ELF-1 (cell line): ENCODE results near the gene SDHAF1.

ENCODE experiments used
- DNase-seq: peaks from one replicate; pipeline ENCODE4 v3.0.0-alpha.2; 2016; ENCODE audit warnings: low read depth, low spot score

The SDHAF1 gene

DNA sequence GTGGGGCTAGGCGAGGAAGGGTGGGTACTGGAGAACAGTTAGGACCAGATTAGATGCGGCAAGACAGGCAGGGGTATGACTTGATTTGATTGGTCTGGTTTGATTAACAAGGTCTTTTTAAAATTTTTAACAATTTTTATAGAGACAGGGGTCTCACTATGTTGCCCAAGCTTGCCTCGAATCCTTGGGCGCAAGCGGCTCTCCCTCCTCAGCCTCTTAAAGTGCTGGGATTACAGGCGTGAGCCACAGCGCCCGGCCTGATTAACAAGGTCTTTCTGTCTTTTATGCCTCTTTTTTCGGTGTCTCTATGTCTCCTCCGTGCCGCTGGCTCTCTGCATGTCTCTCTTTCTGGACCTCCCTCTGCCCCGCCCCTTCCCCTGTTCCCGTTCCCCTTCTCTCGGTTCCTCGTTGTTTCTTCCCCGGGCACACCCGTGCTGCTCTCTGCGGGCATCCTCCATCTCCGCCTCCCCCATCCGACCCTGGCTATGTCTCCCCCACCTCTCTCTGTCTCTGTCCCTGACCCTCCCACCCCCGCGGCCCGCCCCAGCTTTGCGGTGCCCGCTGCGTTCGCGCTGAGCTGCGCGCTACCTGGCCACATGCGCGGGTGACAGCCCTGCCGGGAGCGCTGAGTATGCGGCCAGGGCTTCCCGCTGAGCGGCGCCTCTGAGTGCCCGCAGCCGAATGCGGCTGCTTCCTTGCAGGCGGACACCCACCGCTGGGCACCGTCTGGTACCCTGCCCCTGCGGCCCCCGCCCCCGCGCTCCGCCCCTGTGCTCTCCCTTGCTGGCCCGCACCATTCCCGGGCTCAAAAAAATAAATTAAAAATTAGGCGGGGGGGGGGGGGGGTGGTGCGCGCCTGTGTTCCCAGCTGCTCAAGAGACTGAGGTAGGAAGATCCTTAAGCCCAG is 8.1 kb upstream of the SDHAF1 start:
- DNase-seq: peak; percentile 36

DNA sequence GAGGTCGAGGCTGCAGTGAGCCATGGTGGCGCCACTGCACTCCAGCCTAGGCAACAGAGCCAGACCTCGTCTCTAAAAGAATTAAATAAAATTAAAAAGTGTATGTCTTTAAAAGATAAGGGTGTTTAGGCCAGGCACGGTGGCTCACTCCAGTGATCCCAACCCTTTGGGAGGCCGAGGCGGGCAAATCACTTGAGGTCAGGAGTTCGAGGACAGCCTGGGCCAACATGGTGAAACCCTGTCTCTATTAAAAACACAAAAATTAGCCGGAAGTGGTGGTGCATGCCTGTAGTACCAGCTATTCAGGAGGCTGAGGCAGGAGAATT is 7.5 kb upstream of the SDHAF1 start:
- DNase-seq: no peak

DNA sequence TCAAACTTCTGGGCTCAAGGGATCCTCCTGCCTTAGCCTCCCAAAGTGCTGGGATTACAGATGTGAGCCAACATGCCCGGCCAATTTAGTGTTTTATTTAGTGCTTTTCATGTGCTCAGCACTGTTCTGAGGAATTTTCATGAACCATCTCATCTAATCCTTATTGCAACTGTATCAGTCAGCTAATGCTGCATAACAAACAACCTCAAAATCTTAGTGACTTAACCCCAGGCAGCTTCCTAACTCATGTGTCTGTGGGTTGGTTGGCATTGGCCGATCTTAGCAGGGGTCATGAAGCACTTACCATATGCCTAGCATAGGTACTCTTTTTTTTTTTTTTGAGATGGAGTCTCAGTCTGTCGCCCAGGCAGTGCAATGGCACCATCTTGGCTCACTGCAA is 6.2 kb upstream of the SDHAF1 start:
- DNase-seq: no peak

DNA sequence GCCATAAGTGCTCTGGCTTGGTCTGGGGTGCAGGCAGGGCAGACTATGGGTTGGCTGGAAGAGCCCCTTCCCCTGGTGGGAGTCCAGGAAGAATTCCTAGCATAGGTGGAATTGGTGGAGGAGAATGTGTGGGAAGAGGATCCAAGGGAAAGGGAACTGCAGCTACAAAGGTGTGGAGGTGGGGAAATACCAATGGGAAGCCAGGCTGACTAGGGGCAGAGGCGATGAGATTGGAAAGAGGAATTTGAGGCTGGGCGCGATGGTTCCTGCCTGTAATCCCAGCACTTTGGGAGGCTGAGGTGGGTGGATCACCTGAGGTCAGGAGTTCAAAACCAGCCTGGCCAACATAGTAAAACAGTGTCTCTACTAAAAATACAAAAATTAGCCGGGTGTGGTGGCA is 4.8 kb upstream of the SDHAF1 start:
- DNase-seq: no peak

DNA sequence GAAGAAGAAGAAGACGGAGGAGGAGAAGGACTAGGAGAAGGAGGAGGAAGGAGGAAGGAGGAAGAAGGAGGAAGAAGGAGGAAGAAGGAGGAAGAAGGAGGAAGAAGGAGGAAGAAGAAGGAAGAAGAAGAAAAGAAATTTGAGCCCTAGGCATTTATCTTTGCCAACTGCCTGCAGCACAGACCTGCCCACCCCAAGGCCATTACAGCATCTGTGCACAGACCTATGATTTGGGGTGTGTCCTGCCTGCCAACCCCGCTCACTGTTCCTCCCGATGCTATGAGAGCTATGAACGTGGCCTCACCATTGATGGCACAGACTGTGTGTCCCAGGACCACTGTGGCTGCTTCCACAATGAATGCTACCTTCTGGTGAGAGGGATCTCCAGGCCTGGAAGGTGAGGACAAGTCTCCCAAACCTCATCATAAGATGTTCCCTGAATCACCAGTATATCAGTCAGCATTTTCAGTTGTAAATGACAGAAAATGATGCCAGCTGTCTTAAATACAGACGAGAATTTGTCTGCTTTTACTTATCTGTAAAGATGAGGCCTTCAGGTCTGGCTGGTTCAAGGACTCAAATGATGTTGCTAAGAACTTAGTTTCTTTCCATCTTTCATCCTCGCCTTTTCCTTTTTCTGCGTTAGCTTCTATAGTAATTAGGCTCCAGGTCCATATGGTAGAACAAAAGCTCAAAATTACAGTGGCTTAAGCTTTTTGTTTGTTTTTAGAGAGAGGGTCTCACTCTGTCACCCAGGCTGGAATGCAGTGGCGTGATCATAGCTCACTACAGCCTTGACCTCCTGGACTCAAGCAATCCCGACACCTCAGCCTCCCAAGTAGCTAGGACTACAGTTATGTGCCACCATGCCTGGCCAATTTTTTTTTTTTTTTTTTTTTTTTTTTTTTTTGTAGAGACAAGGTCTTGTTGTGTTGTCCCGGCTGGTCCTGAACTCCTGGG is 3.9 kb upstream of the SDHAF1 start:
- DNase-seq: no peak

DNA sequence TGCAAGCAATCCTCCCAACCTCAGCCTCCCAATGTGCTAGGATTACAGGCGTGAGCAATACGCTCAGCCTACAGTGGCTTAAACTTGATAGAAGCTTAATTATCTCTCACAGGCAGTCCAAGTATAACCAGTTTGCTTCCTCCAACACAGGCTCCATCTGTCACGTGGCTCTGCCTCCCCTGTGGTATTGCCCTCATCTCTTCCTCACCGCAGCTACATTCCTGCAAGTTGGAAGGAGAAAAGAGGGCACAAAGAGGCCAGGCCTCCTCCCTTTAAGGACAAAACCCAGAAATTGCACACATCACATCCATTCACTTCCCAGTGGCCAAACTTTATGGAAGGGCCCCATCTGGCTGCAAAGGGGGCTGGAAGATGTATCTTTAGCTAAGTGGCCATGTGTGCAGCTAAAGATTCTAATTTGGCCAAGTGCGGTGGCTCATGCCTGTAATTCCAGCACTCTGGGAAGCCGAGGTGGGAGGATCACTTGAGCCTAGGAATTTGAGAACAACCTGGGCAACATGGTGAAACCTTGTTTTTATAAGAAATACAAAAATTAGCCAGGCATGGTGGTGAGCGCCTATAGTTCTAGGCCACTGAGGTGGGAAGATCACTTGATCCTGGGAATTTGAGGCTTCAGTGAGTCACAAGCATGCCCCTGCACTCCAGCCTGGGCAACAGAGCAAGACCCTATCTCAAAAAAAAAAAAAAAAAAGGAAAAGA is 3.1 kb upstream of the SDHAF1 start:
- DNase-seq: no peak

DNA sequence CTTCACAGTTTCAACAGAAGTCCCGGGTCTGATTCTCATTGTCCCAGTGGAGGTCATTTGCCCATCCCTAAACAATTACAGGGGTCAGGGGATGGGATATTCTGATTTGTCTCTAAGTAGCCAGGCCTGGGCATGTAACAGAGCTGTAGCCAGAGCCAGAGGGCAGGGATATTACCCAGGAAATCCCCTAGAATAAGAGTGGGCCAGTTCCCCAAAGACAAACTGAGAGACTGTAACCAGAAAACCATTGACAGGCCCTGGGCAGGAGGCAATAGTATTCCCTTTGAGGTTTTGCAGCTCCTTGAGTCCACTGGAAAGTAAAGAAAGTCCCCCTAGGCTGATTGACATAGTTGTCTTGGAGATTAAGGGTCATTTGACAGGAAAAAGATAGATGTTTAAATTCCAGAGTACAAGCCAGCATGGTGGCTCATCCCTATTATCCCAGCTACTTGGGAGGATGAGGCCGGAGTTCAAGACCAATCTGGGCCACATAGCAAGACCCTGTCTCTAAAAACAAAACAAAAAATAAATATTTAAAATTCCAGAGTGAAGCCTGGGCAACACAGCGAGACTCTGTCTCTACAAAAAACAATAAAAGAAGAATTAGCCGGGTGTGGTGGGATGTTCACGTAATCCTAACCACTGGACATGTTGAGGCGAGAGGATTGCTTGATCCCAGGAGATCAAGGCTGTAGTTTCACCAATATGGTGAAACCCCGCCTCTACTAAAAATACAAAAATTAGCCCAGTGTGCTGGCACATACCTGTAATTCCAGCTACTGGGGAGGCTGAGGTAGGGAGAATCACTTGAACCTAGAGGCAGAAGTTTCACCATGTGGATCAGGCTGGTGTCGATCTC is 1.9 kb upstream of the SDHAF1 start:
- DNase-seq: no peak

DNA sequence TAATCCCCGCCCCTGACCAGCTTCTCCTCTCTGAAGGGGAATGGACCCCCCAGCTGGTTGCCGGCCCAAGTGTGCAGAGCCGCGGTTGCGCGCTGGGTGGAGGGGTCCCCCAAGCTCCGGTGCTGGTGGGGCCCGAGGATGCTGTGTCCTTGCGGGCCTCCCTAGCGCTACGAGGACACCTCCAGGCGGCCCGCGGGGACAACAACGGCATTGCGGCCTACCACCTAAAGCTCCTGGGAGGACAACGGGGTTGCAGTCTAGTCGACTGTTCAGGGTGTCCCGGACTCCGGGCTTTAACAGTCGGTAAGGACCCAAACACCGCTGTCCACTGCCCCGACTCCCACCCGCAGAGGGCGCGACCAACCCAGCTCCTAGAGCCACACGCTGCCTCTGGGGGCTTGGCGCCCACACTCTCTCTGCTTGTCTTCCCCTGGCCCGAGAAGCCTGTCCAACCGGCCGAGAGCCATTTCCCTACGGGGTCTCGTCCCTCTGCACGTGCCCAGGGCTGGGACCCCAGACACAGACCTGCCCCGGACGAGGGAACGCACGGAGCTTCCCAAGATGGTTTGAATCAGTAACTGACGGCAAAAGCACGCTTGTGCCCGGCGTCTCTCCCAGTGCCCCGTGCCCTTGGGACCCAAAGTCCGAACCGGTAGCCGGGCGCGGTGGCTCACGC is 927 bp upstream of the SDHAF1 start:
- DNase-seq: no peak

DNA sequence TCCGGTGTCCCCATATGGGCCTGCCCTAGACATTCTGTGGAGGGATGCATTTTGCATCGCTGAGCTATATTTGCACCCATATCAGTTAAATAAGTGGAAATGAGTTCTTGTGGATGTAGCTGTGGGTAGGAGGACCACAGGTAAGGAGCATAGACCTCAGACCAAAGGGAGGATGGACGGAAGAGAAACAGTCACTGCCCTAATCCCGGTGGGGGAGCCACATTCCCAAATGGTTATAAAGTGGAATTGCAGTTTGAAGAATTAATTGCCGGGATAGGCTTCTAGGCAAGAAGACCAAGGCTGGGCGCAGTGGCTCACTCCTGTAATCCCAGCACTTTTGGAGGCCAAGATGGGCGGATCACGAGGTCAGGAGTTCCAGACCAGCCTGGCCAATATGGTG is 1.8 kb downstream of the SDHAF1 start:
- no peak for DNase-seq

DNA sequence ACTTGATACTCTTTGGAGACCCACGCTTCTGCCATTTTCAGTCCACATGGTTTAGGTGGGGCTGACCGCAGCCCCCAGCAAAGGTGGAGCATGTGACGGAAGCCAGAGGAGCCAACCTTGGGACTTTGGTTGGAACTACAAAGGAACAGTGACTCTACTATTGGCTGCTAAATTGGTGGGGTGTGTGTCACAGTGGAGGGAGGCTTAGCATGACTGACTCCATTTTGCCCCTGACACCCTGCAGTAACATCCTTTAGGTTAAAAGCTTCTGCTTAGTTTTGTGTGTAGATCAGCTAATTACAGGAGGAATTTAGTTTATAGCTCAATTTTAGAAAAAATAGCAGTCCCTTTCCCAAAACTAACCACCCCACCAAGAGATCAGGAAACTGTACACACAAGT is 6.6 kb downstream of the SDHAF1 start:
- DNase-seq: no peak

DNA sequence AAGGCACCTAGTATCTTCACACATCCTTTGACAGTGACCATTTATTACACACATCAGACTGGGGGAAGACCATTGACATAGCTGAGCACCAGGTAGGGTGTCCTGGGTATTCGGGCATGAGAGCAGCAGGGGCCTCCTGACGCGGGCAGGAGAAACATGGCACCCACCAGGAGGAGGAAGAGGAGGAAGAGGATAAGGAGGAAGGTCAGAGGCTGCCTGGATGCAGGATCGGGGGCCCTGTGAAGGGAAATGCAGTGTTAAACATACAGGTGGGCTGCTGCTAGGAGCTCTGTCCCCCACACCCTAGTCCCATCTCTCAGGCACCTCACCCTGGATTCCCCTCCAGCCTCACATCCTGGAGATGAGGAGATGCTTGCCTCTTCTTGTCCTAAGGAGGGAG is 8.3 kb downstream of the SDHAF1 start:
- DNase-seq: no peak

DNA sequence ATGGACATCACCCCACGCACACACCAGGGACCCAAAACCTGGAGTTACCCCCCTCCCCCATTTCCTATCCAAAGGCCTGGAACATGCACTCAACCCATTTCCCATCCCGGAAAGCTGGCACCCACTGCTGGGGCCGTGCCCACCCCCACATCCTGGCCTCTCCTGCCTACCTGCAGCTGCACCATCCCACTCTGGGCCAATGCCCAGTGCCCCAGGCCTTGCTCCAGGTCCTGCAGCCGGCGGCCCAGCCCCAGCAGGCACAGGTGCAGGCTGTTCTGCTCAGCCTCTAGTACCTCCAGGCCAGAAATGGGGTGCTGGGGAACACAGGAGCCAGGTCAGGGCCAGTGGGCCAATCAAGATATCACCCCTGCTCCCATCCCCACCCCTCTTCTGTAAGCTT is 12.0 kb downstream of the SDHAF1 start:
- no peak for DNase-seq

DNA sequence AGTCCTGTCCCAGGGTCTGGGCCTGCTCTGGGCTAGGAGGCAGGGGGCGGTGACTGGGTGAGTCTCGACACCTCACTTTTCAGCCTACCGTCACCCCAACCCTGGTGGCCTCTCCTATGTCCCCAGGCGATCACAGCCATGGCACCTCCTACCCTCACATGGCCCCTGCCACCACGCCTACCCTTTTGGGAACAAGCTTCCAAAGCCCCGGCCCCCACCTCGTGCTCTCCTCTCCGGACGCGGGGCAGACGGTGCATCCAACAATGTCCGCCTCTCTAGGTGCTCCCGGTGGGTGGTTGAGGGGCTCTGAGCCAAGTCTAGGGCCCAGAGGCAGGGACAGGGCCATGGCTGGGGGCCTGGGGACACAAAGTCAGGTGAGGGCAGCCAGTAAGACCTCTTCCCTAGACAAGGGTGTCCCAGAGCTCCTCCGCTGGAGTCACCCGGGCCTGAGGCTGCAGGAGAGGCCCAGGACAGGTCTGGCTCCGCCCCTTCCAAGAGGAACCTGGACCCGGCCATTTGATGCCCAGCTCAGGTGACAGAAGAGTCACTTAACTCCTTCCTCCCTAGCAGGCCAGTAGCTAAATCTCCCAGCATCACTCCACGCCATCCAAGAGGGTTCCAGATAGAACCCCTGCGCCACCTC is 13.5 kb downstream of the SDHAF1 start, which contains the start of gene SYNE4:
Gene SYNE4, minus strand, starts transcription at position 478 of the 643 bp plus-strand sequence. Its CDS starts 132 bp downstream, at position 346.
- DNase-seq: peak; percentile 79

DNA sequence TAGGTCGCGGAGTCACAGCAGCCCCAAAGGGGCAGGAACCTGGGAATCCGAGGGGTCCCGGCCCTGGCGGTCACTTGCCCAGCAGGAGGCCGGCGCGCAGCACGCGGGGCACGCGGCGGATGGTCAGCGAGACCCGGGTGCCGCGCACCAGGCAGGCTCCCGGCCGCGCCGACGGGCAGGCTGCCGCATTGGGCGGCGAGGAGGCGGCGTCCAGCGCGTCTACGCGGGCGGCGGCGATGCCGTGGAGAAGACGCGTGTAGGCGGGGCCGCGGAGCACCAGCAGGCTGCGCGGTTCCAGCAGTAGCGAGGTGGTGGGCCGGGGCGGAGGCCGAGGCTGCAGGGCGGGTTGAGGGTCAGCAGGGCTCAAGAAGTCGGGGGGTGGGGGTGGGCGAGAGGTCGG is 14.2 kb downstream of the SDHAF1 start:
- DNase-seq: no peak

DNA sequence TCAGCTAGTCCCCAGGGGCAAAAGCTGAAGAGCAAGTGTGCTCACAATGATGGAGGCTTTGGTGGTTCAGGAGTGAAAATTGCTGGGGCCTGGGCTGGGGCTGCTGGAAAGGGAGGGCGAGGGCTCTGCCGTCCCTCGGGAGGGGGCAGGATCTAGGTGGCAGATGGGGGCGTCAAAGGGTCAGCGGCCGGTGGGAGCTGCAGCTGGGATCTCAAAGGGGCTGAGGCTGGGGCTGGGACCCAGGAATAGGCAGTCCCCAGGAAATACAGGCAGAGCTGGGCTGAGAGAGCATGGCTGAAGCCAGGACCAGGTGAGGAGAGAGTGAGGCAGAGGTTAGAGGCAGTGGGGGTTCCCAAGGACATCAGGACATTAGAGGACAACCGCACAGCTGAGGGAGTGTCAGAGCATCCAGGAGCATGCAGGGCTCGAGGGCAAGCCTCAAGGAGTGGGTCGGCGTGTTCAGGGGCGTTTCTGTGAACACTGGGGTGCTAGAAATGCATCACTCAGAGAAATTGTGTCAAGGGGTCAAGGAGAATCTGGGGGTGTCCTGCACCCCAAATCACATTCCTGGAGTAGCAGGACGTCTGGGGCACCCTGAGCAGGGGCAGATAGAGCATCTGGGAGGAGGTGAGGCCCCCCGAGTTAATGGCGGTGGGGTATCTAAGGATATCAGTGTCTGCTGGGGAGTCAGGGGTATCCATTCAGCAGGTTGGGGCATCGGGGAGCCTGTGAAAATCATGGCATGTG is 14.8 kb downstream of the SDHAF1 start:
- DNase-seq: no peak

DNA sequence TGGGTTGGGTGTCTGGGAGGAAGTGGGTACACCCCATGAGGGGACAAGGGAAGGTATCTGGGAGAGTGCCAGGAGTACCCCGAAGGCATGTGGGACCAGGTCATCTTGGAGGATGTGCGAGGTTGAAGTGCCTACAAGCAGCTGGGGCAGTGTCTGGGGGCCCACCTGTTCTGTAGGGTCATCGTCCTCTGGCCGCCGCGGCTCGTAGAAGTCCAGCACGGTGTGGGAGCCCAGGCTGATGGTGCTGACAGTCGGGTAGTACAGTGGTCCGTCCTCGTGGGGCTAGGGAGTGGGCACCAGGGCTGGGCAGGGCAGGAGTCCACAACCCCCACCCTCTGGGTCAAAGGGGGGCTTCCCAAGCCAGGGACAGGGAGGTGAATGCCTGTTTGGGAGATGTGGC is 15.4 kb downstream of the SDHAF1 start:
- DNase-seq: no peak

DNA sequence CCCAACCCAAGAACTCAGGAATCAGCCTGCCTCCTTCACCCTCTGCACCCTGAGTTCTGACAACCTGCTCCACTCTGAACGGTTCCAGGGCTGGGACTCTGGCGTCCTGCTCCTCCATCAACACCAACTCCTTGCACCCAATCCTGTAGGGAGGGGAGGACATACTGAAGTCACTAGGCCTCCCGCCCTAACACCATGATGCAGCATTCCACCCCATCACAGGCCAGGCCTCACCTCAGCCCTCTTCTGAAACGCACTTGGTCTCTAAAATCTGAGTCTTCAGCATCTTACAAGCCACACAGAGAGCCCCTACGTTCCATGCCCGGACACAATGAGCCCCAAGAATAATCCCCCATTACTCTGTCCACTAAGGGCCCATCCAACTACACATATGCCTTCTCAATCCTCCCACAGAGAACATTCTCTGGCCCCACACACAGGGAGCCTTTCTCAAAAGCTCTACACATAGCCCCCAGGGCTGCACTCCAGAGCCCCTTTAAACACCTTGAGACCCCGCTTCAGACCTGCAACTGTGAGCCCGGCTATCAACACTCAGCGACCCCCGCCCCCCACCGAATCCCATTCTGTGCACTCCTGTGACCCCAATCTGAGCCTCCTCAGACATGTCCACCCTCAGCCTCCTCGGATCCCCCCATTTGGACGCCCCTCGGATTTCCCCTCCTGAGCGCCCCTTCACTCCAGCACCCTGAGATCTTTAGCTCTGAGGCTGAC is 18.5 kb downstream of the SDHAF1 start:
- no peak for DNase-seq
